Stimulated activated CD4-positive, alpha-beta T cell treated with anti-CD3 and anti-CD28 coated beads, Interleukin-12 subunit alpha, Interleukin-12 subunit beta, amount 100 ng/mL, for 24 hours (primary cell): Measurements from ENCODE around the gene GCK.
"Not testable (repeated sequence)": the region's sequence is repeated elsewhere in the genome, so short reads cannot be mapped to it uniquely, and the experiment has no call there.

Experiments used
- DNase-seq, 2 experiments: peaks; one replicate each; pipeline ENCODE4 v3.0.0-alpha.2; 2020; ENCODE audit warnings: low read depth in 2 of 2

The GCK gene

GRCh38 chr7:44180631-44181030 lies 8.6 kb downstream of the GCK start:
- no peak for DNase-seq

- DNase-seq: no peak
Measured at GRCh38 chr7:44177570-44178131, 11.6 kb downstream of the GCK start.

GRCh38 chr7:44176486-44176885 lies 12.8 kb downstream of the GCK start:
- no peak for DNase-seq

- DNase-seq: no peak
Measured at GRCh38 chr7:44175730-44176129, 13.5 kb downstream of the GCK start.

- not testable (repeated sequence) for DNase-seq
Measured at GRCh38 chr7:44174694-44174948, 14.6 kb downstream of the GCK start.

- no peak for DNase-seq
Measured at GRCh38 chr7:44173911-44174693, 15.1 kb downstream of the GCK start.

GRCh38 chr7:44172803-44173424 lies 16.3 kb downstream of the GCK start:
- DNase-seq: no peak

GRCh38 chr7:44172352-44172751 lies 16.9 kb downstream of the GCK start:
- no peak for DNase-seq

- not testable (repeated sequence) for DNase-seq
Measured at GRCh38 chr7:44171901-44172300, 17.3 kb downstream of the GCK start.

GRCh38 chr7:44167920-44168319 lies 21.3 kb downstream of the GCK start:
- DNase-seq: no peak

GRCh38 chr7:44163591-44163990 lies 25.6 kb downstream of the GCK start:
- no peak for DNase-seq

- DNase-seq: no peak
Measured at GRCh38 chr7:44162785-44163395, 26.3 kb downstream of the GCK start.

- no peak for DNase-seq
Measured at GRCh38 chr7:44162179-44162578, 27.1 kb downstream of the GCK start.

- no peak for DNase-seq
Measured at GRCh38 chr7:44161371-44161770, 27.9 kb downstream of the GCK start.

- no peak for DNase-seq
Measured at GRCh38 chr7:44159824-44160630, 29.2 kb downstream of the GCK start.

GRCh38 chr7:44158873-44159631 lies 30.2 kb downstream of the GCK start:
- DNase-seq: no peak

- DNase-seq: no peak
Measured at GRCh38 chr7:44158096-44158872, 31.0 kb downstream of the GCK start.

- DNase-seq: no peak
Measured at GRCh38 chr7:44157116-44158080, 31.8 kb downstream of the GCK start.

GRCh38 chr7:44156453-44157010 lies 32.7 kb downstream of the GCK start:
- DNase-seq: no peak
